Right hindlimb (tissue), 1 donor: Measurements from ENCODE around the gene MEN1.
"Not testable (repeated sequence)": the region's sequence is repeated elsewhere in the genome, so short reads cannot be mapped to it uniquely, and the experiment has no call there.

Source experiments
- DNase-seq: peaks from one replicate; pipeline ENCODE4 v3.0.0-alpha.2; 2018

The MEN1 gene

DNA sequence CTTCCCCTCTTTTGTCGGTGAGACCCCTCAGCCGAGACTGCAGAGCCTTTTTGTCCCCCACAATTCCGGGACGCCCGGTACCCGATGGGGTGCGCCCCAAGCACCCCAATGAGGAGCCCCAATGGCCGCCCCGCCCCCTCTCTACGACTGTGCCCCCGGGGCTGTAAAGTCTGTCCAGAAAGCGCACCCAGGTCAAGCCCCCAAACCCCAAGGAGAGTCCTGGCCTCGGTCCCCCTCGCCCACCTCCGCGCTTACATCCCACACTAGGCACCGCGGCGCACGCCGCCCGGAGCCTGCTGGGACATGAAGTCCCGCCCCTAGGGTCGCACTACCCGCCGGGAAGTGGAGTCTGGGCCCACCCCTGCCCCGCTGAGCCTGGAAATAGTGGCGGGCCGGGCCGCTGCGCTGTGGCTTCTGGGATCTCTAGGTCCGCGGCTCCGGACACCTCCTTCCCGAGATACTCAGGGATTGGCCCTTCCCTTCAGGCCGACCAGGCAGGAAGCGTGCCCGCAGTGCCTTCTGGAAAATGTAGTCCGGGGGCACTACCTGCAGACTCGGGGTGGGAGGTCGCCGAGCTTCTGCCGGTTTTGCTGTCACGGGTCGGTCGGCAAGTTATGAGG is at the start of gene MEN1:
Gene MEN1, minus strand, starts transcription at position 281 of the 620 bp plus-strand sequence. CDS start 442 bp downstream, outside the sequence.
- peak; percentile 98 for DNase-seq

DNA sequence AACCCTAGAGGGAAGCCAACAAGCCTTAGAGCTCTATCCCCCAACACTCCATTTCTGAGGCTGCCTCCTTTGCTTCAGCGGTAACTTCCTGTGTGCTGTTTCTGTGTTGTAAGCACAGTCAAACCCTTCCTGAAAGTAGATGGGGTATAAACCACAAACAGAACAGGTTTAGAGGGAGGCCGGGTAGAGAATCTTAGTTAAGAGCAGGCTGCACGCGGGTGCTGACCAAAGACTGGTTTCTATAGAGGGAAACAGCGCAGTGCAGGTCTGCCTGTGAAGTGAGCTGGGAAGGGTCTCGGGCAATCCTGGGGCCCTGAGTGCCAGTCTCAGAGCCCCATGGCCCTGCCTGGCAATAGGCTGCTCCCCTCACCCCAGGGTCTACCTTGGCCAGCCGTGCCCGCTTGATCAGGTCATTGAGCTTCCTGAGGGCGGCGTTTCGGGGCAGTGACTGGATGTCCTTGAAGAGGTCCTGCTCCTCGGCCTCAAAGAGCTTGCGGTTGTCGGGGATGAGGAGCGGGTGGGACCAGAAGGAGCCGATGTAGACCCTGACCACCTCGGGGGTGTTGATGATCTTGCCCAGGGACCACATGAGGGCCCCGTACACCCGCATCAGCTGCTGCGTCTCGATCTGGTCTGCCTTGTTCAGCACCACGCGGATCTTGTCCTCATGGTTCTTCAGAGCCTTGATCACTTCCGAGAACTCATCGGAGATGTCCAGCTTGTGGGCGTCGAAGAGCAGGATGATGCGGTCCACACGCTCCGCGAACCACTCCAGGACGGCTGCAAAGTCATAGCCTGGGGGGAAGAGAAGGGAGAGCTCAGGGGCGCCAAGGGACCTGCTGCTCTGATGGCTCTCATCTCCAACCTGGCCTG is 49.4 kb upstream of the MEN1 start:
- DNase-seq = no peak

DNA sequence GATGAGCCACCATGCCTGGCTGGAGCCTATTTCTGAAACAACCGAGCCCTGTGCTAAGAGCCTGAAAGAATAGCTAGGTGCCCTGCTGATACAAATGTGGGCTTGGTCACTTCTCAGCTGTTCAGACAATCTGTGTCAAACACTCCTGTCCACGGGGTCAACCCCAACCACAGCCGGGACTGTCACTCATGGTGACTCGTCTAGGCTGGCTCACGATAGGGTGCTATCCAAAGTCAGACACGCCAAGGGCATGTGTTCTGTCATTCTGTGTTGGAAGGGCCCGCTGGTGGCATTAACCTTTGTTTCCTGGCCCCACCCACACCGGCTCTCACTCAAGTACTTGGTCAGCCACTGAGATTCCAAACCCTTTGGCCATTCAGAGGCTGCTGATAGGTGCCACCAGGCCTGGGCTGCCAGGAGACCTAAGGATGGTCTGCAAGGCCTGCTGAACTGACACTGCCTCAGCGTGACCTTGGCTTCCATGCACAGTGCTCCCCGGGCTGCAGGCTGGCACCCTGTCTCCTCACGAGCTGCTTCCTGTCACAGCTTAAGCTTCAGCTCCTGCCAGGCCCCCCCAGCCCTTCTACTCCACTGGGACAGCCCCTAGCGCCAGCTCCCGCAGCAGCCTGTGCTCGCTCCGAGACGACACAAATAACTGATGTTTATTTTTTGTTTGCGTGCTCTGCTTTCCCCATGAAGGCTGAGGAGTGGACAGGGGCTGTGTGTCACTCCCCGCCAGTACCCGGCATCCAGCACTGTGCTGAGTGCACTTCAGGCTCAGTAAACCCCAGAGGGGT is 48.3 kb upstream of the MEN1 start:
- no peak for DNase-seq

DNA sequence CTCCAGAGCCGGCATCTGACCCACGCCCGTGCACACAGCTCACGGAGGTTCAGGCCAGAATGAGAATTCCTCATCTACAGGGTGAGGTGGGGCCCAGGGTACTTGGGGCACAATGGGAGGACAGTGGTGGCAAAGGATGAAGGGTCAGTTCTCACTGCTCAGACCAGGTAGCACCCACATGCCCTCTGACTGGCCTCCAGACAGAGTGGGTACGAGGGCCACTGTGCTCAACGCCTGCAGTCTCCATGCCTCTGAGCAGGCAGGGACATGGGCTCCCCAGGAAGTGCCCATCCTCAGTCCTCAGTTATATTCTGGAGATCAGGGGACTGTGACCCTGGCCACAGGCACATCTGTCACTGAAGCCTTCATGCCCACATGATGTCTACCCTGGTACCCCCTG is 47.1 kb upstream of the MEN1 start:
- DNase-seq = no peak

DNA sequence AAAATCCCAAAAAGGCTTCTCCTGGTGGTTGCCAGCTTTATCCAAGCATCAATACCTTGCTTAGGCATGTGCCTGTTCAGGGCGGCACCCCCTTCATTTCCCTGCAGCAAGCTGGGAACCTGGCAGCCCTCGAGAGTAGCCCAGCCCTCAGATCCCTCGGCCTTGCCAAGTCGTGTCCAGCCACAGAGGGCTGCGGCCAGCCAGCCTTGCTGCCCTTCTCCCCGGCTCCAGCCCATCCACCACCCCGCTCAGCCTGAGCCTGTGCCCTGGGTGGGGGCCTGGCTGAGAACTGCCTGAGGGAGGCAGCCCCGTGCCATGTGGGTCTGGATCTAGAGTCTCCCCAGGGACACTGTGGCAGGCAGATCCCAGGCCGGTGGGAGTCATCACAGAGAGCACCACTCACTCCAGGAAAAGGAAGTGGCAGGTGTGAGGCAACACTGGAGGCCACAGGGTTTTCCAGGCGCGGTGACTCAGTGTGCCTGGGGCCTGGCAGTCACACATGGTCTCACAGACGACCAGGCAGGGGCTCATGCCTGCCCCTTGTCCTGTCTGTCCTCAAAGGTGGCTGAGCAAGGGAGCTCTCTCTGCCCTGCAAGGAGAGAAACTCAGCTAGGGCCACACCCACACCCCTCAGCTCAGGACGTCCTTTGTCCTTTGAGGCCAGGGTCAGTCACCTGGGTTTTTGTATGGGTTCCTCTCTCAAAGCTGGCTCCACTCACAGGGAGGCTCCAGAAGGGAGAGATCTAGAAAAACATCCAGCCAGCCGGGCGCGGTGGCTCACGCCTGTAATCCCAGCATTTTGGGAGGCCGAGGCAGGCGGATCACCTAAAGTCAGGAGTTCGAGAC is 46.3 kb upstream of the MEN1 start:
- no peak for DNase-seq

DNA sequence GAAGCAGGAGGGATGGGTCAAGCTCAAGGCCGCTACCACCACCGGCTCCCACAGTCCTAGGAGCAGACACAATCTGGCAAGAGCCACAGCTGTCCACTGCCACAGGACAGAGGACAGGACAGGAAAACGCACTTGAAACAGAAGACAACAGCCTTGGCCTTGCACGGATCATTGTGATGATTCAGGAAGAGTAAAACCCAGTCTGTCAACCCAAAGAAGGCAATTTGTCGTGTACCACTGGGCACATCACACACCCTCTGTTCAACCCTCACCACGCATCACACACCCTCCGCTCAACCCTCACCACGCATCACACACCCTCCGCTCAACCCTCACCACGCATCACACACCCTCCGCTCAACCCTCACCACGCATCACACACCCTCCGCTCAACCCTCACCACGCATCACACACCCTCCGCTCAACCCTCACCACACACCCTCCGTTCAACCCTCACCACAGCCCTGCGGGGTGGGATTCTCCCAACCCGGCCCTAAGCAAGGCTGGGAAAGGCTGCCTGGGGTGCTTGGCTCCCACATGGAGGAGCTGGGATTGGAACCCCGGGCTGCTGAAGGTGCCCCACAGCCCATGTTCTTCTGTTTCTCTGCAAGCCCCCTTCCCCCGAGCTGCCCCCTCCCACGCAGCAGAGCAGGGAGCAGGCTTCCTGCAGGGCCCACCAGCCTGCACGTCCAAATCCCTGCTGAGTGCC is 45.4 kb upstream of the MEN1 start:
- no peak for DNase-seq

DNA sequence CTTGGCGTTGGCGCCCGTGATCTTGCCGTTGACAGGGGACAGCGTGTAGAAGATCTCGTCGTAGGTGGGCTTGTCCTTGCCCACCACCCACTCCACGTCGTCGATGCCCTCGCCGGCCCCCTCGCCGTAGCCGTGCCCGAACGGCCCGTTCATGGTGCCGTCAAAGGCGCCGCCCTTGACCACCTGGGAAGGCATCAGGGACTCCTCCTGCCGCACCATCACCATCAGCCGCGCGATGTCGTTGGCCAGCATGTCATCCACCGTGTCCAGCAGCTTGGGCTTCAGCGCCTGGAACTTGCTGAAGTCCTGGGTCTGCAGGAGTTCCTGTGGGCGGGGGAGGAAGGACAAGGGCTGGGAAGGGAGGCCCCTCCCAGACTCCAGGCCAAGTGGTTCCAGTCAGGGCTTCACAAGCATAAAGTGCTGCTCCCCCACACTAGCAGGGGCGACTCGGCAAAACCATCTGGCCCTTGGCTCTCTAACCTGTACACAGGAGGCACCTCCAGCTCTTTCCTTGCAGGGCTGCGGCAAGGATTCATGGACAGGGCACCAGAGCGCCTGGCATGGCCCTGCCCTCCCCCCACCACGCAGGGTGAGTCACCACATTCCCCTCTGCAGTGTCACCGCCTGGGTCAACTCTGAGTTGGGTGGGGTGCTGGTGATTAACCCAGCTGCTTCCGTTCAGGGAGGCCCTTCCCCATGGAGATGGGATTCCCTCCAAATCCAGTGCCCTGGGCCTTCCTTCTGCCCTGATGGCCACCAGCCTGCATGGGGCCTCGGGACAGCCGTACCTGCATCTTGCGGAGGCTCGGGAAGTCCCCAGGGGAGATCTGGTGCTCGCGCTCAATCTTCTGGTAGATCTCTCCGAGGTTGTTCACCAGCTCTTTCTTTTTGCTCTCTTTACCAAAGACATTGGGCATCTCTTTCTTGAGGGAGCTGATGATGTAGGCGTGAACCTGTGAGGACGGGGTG is 44.5 kb upstream of the MEN1 start:
- DNase-seq = peak; percentile 71

DNA sequence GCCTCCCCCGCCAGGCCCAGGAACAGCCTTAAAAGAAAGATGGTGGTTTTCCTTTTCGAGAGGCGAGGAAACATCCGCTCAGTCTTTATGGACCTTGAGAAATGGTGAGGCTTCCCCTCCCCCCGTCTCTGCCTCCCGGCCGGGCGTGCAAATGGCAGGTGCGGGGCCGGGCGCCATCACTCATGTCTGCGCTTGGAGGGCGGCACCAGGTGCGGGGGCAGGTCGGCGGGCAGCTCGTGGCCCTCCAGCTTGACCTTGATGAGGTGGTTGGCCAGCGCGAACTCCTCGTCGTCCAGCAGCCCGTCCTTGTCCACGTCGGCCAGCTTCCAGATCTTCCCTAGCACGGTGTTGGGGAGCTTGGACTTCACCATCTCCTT is 43.8 kb upstream of the MEN1 start:
- DNase-seq = no peak

DNA sequence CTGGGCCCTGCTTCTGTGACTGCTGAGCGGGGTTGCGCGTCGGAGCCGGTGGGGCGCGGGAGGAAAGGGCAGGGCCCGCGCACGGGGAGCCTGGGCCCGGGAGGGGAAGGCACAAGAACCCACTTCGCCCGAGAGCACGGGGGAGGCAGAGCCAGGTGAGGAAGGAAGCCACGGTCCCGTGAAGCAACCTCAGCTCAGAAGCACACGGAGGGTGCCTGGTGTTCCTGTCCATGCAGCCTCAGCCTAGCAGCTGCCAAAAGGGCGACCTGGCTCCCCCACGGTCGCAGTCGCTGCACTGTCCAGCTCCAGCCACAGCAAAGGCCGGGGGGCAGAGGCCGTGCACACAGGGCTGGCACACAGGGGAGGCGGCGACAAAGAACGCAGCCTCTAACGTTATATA is 43.4 kb upstream of the MEN1 start:
- DNase-seq = no peak

DNA sequence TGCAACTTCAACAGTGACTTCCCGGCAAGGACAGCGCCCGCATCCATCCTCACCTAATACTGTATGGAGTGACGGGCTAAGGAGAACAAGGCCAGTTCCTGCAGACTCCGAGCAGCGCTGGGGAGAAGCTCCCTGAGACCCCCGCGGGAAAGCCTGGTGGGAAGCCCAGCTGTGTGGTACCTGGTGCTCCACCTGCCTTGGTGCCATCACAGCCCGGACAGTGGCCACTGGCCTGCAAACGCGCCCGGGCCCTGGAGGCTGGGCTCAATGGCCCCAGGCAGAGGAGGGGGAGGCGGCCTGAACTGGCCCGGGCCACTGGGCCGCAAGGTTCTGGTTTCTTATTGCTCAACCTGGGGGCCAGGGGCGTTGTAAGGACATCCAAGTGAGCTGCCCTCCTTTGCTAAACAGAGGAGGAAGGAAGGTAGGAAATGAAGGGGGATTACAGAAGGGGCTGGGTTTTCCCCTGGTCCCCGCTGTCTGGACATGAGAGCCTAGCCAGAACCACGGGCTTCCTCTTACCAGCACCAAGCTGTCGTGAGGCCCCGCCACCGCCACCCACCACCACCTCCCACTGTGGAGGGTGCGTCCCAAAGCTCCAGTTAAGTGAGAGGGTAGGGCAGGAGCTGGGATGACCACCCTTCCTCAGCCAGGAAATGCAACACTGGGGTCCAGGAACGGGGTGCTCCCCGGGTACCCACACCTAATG is 42.6 kb upstream of the MEN1 start:
- DNase-seq = no peak

DNA sequence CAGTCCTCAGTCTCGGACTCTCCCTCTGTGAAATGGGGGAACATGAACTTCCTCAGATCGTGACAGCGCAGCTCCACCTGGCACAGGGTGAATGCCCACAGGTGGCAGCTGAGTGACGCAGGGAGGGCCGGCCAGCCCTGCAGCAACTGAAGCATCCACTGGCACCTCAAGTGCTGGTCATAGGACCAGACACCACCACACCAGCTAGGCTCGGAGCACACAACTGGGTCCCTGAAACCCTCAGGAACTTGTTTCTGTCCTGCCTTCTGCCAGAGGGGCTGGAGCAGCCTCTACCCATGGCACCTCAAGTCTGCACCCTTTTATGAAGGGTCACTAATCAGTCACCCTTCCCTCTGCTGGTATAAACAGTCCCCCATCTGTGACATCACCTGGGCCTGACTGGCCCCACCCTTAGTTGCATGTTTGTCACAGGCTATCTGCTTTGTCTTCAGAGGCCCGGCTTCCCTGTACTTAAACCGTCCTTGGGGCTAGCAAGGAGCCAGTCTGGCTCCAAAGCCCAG is 41.5 kb upstream of the MEN1 start:
- no peak for DNase-seq

DNA sequence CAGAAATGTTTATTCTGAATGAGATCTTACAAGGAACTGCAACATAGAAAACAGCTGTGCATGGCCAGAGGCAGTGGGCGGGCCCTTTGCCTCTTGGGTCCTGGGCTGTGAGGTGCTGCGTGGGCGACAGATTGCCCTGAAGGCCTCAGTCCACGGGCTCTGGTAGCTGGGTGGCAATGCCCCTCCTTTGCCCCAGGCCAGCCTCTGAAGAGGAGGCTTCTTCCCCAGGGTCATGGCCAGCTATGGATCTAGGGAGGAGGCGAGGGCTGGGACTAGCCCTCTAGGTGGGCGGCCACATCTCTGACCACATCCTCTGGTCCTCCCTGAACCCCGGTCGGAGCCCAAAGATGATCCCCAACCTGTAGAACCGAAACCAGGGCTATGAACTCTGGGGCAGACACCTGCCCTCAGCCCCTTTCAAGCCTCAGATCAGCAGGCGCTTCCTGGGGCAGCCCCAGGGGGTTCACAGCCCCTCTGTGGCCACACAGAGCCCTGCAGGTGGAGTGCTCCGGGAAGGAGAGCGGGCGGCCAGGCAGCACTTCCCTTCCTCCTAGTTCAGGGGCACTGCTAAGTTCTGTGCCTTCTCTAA is 40.7 kb upstream of the MEN1 start:
- DNase-seq = no peak

DNA sequence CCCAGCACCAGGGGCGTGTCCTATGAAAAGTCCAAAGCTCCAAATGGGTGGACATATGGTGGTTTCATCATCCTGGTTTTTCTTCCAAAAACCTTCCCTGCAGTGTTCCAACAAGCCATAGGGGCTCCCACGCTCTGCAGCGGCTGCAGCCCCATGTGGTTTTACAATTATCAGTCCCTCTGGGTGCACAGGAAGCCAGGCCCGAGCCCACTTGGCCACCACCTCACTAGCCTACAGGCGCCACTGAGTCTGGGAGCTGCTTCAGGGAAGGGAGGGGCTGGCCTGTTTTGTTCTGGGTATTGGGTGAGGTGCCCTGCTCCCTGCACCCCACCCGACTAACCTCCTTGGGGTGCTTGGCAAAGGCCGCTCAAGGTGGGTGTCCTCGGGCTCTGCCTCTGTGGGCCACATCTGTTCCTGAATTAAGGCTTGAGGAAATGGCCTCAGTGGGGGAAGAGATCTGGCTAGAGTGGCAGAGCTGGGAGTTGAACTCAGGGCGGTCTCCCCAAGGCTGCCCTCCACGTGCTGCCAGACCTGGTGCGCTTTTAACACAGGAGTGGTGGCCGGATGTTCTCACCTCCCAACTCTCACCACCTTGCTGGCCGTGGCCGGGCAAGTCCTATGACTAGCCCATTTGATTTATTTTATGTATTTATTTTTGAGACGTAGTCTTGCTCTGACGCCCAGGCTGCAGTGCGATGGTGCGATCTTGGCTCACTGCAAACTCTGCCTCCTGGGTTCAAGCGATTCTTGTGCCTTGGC is 39.4 kb upstream of the MEN1 start:
- DNase-seq = no peak

DNA sequence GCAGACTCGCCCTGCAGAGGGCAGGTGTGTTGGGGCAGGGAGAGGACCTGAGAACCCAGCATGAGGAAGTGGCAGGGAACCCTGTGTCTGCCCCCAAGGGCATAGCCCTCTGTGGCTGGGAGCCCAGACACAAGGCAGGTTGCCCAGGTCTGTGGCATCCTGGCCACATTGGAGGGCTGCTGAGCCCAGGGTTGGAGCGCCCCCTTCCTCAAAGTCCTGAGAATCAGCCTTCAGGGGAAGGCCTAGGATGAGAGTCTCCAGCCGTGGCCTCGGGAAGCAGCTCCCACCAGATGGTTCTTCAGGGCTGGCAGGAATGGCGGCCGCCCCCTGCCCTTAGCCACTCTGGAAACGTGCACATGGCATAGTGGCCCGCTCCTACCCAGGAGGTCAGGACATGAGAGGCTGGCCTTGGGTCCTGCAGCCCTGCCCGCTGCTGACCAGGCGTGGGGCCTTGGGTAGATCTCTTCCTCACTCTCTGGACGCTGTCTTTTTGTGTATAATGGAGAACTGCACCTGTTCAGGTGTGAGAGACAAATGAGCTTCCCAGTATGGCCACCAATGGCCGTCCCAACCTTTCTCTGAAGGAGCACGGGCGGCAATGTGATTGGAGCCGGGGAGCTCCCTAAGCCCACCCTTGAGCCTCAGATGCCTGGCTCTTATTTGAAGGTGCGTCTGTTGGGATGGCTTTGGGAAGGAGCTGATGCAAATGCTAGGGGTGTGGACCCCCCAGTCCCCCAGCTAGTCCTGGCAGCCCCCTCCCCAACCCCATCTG is 38.7 kb upstream of the MEN1 start:
- DNase-seq = no peak

DNA sequence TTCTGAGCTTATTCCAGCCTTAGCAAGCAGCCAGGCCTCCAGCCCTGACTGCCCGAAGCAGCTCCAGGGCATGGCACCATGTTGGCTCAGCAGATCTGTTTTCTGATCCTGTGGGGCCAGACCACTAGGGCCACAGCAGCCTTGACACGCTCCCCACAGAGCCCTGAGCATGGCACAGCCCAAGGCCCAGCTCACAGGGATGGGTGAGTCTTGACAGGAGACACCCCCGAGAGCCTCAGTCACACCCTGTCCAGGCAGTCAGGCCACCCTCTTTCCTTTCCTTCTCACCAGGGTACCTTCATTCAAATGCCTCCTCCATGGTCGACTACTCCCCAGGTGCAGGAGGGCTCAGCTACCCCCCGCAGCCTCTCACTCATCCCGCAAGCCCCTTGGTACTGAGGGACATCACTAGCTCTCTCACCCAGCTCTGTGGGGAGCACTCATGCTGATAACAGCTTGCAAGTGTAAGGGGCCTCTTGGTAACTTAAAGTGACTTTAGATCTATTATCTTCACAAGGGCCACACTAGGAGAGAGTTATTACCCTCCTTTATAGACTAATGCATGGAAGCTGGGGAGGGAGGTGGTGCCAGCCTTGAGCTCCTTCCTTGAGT is 38.0 kb upstream of the MEN1 start:
- DNase-seq = no peak

DNA sequence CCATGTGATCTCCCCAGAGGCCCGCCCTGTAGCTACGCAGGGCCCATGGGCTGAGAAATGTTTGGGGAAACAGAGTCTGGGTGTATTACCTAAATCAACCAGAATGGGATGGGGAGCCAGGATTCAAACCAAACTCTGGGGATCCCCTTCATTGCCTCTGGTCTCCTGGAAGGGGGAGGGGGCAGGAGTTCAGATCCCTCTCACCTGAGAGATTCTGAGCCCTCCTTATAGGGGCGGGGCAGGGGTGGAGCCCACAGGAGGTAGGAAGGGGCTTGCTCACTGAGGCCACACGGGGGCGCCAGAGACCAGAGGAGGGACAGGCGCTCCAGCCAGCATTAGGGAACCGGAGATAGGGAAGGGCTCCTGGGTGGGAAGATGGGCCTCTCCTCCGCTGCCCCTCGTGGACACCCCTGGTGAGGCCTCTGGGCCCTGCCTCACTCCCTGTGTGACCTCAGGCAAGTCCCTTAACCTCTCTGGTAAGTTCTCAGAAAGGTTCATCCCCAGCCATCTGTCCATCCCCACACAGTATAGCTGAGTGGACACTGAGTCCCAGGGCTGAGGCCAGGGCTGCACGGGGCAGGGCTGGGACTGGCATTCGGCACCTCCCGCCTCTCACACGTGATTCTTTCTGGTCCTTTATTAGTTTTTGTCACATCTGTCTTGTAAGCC is 36.8 kb upstream of the MEN1 start:
- DNase-seq = peak; percentile 94

DNA sequence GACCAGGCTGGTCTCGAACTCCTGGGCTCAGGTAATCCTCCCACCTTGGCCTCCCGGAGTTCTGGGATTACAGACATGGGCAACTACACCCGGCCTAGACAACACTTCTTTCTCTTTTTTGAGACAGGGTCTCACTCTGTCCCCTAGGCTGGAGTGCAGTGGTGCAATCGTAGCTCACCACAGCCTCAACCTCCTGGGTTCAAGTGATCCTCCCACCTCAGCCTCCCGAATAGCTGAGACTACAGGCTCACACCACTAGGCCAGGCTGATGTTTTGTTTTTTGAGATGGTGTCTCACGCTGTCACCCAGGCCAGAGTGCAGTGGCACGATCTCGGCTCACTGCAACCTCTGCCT is 35.4 kb upstream of the MEN1 start:
- DNase-seq = not testable (repeated sequence)
